ENCODE results near the gene DSPP.

DSPP gene

GRCh38 chr4:87632469-87632868 lies 24.1 kb downstream of the DSPP start:
- H3K27ac ChIP-seq (ENCODE audit: low read depth, low read length), result no peak overlapping the region
- no peak overlapping the region for H3K9ac ChIP-seq (ENCODE audit: low read length)
- peaks cover 9% of the 10 kb centered on the region for H3K4me1 ChIP-seq (ENCODE audit: insufficient read depth, low read length)
- no peaks in the 10 kb centered on the region for H3K36me3 ChIP-seq (ENCODE audit: insufficient read depth, low read length)
- H3K9me3 ChIP-seq (ENCODE audit: low read length), result no peaks in the 10 kb centered on the region
- no peaks in the 10 kb centered on the region for H3K27me3 ChIP-seq (ENCODE audit: control insufficient read depth in 1 of 2, insufficient read depth in 2 of 2, low read length in 2 of 2)
- H3K4me3 ChIP-seq (ENCODE audit: low read depth in 1 of 2, low read length in 2 of 2), result no peak overlapping the region

- Histone ChIP-seq H3K36me3 (ENCODE audit: insufficient read depth, low read length) (no peaks in the 10 kb centered on the region), H3K9me3 (ENCODE audit: low read length) (no peaks in the 10 kb centered on the region), H3K27ac (ENCODE audit: low read depth, low read length) (no peak overlapping the region), H3K4me3 (ENCODE audit: low read depth in 1 of 2, low read length in 2 of 2) (no peak overlapping the region), H3K4me1 (ENCODE audit: insufficient read depth, low read length) (peaks cover 9% of the 10 kb centered on the region), H3K27me3 (ENCODE audit: control insufficient read depth in 1 of 2, insufficient read depth in 2 of 2, low read length in 2 of 2) (no peaks in the 10 kb centered on the region), H3K9ac (ENCODE audit: low read length) (no peak overlapping the region)
These were observed 24.9 kb downstream of the DSPP start for GRCh38 chr4:87633243-87633642.

GRCh38 chr4:87644286-87644685 lies 36.0 kb downstream of the DSPP start:
- Histone ChIP-seq H3K4me1 (ENCODE audit: insufficient read depth, low read length) (no peaks in the 10 kb centered on the region), H3K9ac (ENCODE audit: low read length) (no peak overlapping the region), H3K9me3 (ENCODE audit: low read length) (no peaks in the 10 kb centered on the region), H3K36me3 (ENCODE audit: insufficient read depth, low read length) (no peaks in the 10 kb centered on the region), H3K27me3 (ENCODE audit: control insufficient read depth in 1 of 2, insufficient read depth in 2 of 2, low read length in 2 of 2) (no peaks in the 10 kb centered on the region), H3K4me3 (ENCODE audit: low read depth in 1 of 2, low read length in 2 of 2) (no peak overlapping the region), H3K27ac (ENCODE audit: low read depth, low read length) (no peak overlapping the region)

- Histone ChIP-seq H3K27ac (ENCODE audit: low read depth, low read length) (no peak within 1 kb of the TSS), H3K27me3 (ENCODE audit: control insufficient read depth in 1 of 2, insufficient read depth in 2 of 2, low read length in 2 of 2) (no peaks in the 10 kb centered on the region), H3K4me3 (ENCODE audit: low read depth in 1 of 2, low read length in 2 of 2) (no peak within 1 kb of the TSS), H3K9ac (ENCODE audit: low read length) (no peak within 1 kb of the TSS), H3K9me3 (ENCODE audit: low read length) (no peaks in the 10 kb centered on the region), H3K4me1 (ENCODE audit: insufficient read depth, low read length) (no peaks in the 10 kb centered on the region), H3K36me3 (ENCODE audit: insufficient read depth, low read length) (no peaks in the 10 kb centered on the region)
These were observed 41.7 kb downstream of the DSPP start, which contains the start of gene DMP1 for GRCh38 chr4:87649980-87650379. Gene DMP1, plus strand, starts transcription at chr4:87650280. Its CDS starts 6,213 bp downstream, at chr4:87656493.

GRCh38 chr4:87650938-87651337 lies 42.6 kb downstream of the DSPP start:
- Histone ChIP-seq H3K4me3 (ENCODE audit: low read depth in 1 of 2, low read length in 2 of 2) (no peak overlapping the region), H3K36me3 (ENCODE audit: insufficient read depth, low read length) (no peaks in the 10 kb centered on the region), H3K4me1 (ENCODE audit: insufficient read depth, low read length) (no peaks in the 10 kb centered on the region), H3K27me3 (ENCODE audit: control insufficient read depth in 1 of 2, insufficient read depth in 2 of 2, low read length in 2 of 2) (no peaks in the 10 kb centered on the region), H3K9ac (ENCODE audit: low read length) (no peak overlapping the region), H3K27ac (ENCODE audit: low read depth, low read length) (no peak overlapping the region), H3K9me3 (ENCODE audit: low read length) (no peaks in the 10 kb centered on the region)

- Histone ChIP-seq H3K4me1 (ENCODE audit: insufficient read depth, low read length) (no peaks in the 10 kb centered on the region), H3K9me3 (ENCODE audit: low read length) (no peaks in the 10 kb centered on the region), H3K4me3 (ENCODE audit: low read depth in 1 of 2, low read length in 2 of 2) (no peak overlapping the region), H3K27ac (ENCODE audit: low read depth, low read length) (no peak overlapping the region), H3K27me3 (ENCODE audit: control insufficient read depth in 1 of 2, insufficient read depth in 2 of 2, low read length in 2 of 2) (no peaks in the 10 kb centered on the region), H3K36me3 (ENCODE audit: insufficient read depth, low read length) (no peaks in the 10 kb centered on the region), H3K9ac (ENCODE audit: low read length) (no peak overlapping the region)
These were observed 43.6 kb downstream of the DSPP start for GRCh38 chr4:87651941-87652340.

DNA sequence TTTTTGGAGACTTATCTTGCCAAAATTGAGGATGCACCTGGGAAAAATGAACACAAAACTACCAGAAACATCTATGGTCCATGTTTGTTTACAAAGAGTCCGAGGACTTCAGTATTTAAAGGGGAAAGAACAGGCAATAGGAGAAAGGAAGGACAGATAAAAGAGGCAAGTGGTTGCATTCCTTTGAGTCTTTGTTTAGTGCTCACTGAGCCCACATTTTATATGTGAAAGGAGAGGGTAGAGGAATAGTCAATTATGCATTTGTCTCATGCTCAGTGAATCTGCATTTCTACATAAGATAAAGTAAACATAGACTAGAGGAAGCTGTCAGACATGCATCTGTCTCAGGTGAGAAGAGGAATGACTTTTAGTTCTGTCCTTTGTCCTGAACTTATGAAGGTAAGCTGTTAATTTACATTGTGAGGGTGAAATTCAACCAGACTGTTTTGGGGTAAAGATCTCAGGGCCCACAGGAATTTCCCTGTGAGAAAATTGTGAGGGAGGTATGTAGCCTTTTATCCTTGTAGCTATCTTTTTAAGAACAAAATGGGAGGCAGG lies 46.2 kb downstream of the DSPP start:
- H3K27ac ChIP-seq (ENCODE audit: low read depth, low read length), result no peak overlapping the region
- H3K27me3 ChIP-seq (ENCODE audit: control insufficient read depth in 1 of 2, insufficient read depth in 2 of 2, low read length in 2 of 2), result no peaks in the 10 kb centered on the region
- peaks cover 4% of the 10 kb centered on the region for H3K4me1 ChIP-seq (ENCODE audit: insufficient read depth, low read length)
- H3K9me3 ChIP-seq (ENCODE audit: low read length), result no peaks in the 10 kb centered on the region
- no peaks in the 10 kb centered on the region for H3K36me3 ChIP-seq (ENCODE audit: insufficient read depth, low read length)
- H3K9ac ChIP-seq (ENCODE audit: low read length), result no peak overlapping the region
- H3K4me3 ChIP-seq (ENCODE audit: low read depth in 1 of 2, low read length in 2 of 2), result no peak overlapping the region

- H3K27me3 ChIP-seq (ENCODE audit: control insufficient read depth in 1 of 2, insufficient read depth in 2 of 2, low read length in 2 of 2), result no peaks in the 10 kb centered on the region
- no peak overlapping the region for H3K27ac ChIP-seq (ENCODE audit: low read depth, low read length)
- no peaks in the 10 kb centered on the region for H3K36me3 ChIP-seq (ENCODE audit: insufficient read depth, low read length)
- H3K4me1 ChIP-seq (ENCODE audit: insufficient read depth, low read length), result peaks cover 10% of the 10 kb centered on the region
- no peaks in the 10 kb centered on the region for H3K9me3 ChIP-seq (ENCODE audit: low read length)
- no peak overlapping the region for H3K9ac ChIP-seq (ENCODE audit: low read length)
- H3K4me3 ChIP-seq (ENCODE audit: low read depth in 1 of 2, low read length in 2 of 2), result no peak overlapping the region
These were observed 49.2 kb downstream of the DSPP start for GRCh38 chr4:87657525-87657924.

- no peaks in the 10 kb centered on the region for H3K36me3 ChIP-seq (ENCODE audit: insufficient read depth, low read length)
- H3K9me3 ChIP-seq (ENCODE audit: low read length), result no peaks in the 10 kb centered on the region
- no peak overlapping the region for H3K4me3 ChIP-seq (ENCODE audit: low read depth in 1 of 2, low read length in 2 of 2)
- no peaks in the 10 kb centered on the region for H3K27me3 ChIP-seq (ENCODE audit: control insufficient read depth in 1 of 2, insufficient read depth in 2 of 2, low read length in 2 of 2)
- H3K4me1 ChIP-seq (ENCODE audit: insufficient read depth, low read length), result peaks cover 10% of the 10 kb centered on the region
- no peak overlapping the region for H3K27ac ChIP-seq (ENCODE audit: low read depth, low read length)
- no peak overlapping the region for H3K9ac ChIP-seq (ENCODE audit: low read length)
These were observed 51.1 kb downstream of the DSPP start for GRCh38 chr4:87659247-87659931.

DNA sequence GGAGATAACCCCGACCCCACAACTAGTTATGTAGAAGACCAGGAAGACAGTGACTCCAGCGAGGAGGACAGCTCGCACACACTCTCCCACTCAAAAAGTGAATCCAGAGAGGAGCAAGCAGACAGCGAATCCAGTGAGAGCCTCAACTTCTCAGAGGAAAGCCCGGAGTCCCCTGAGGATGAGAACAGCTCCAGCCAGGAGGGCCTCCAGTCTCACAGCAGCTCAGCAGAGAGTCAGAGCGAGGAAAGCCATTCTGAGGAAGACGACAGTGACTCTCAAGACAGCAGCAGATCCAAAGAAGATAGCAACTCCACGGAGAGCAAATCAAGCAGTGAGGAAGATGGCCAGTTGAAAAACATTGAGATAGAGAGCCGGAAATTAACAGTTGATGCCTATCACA lies 54.5 kb downstream of the DSPP start:
- no peak overlapping the region for H3K27ac ChIP-seq (ENCODE audit: low read depth, low read length)
- no peaks in the 10 kb centered on the region for H3K36me3 ChIP-seq (ENCODE audit: insufficient read depth, low read length)
- peaks cover 10% of the 10 kb centered on the region for H3K4me1 ChIP-seq (ENCODE audit: insufficient read depth, low read length)
- no peak overlapping the region for H3K4me3 ChIP-seq (ENCODE audit: low read depth in 1 of 2, low read length in 2 of 2)
- no peaks in the 10 kb centered on the region for H3K27me3 ChIP-seq (ENCODE audit: control insufficient read depth in 1 of 2, insufficient read depth in 2 of 2, low read length in 2 of 2)
- no peak overlapping the region for H3K9ac ChIP-seq (ENCODE audit: low read length)
- H3K9me3 ChIP-seq (ENCODE audit: low read length), result no peaks in the 10 kb centered on the region
